ENCODE measurements around the gene SORCS2. TPM values are rescaled to one million over a fixed set of nuclear protein-coding genes. Genes with fewer than 3 reads are reported as not detected.

SORCS2 gene
- total RNA-seq, 3 donors from 2014 or later, result 0.66 to 1.3 (median 0.80) TPM

- Histone ChIP-seq H3K27me3 (no peaks in the 10 kb centered on the region), H3K36me3 (no peaks in the 10 kb centered on the region), H3K4me1 (no peaks in the 10 kb centered on the region), H3K4me3 (no peak overlapping the region), H3K27ac (no peak overlapping the region), H3K9me3 (peaks cover 3 to 4% of the 10 kb centered on the region in 2 donors)
- no peak for DNase-seq (ENCODE audit: low spot score in 2 of 2)
- TF ChIP-seq POLR2AphosphoS5 (IDR thresholded peaks at IDR 0.05) (no peak), CTCF (IDR thresholded peaks at IDR 0.05) (no peak), POLR2A (IDR thresholded peaks at IDR 0.05) (no peak)
- intact Hi-C loops (cut with DNase I; ENCODE audit: low total_unique reads), result no loop called here
Observed at GRCh38 chr4:7536876-7537275, 344.5 kb downstream of the SORCS2 start.

- Histone ChIP-seq H3K4me1 (no peaks in the 10 kb centered on the region), H3K9me3 (peaks cover 3 to 4% of the 10 kb centered on the region in 2 donors), H3K36me3 (no peaks in the 10 kb centered on the region), H3K27ac (no peak overlapping the region), H3K4me3 (no peak overlapping the region), H3K27me3 (no peaks in the 10 kb centered on the region)
- TF ChIP-seq POLR2AphosphoS5 (IDR thresholded peaks at IDR 0.05), result no peak
- TF ChIP-seq CTCF (IDR thresholded peaks at IDR 0.05), result no peak
- no peak for TF ChIP-seq POLR2A (IDR thresholded peaks at IDR 0.05)
- no peak for DNase-seq (ENCODE audit: low spot score in 2 of 2)
- intact Hi-C loops (cut with DNase I; ENCODE audit: low total_unique reads), result no loop called here
Observed at GRCh38 chr4:7537853-7538400, 345.6 kb downstream of the SORCS2 start.

GRCh38 chr4:7538518-7538917 lies 346.2 kb downstream of the SORCS2 start:
- DNase-seq (ENCODE audit: low spot score in 2 of 2), result no peak
- TF ChIP-seq POLR2A (IDR thresholded peaks at IDR 0.05) (no peak), POLR2AphosphoS5 (IDR thresholded peaks at IDR 0.05) (no peak), CTCF (IDR thresholded peaks at IDR 0.05) (no peak)
- peaks cover 3 to 4% of the 10 kb centered on the region in 2 donors for H3K9me3 ChIP-seq
- no peak overlapping the region for H3K4me3 ChIP-seq
- H3K27ac ChIP-seq, result no peak overlapping the region
- intact Hi-C loops (cut with DNase I; ENCODE audit: low total_unique reads), result no loop called here
- no peaks in the 10 kb centered on the region for H3K27me3 ChIP-seq
- H3K36me3 ChIP-seq, result no peaks in the 10 kb centered on the region
- H3K4me1 ChIP-seq, result no peaks in the 10 kb centered on the region

- Histone ChIP-seq H3K27me3 (no peaks in the 10 kb centered on the region), H3K27ac (no peak overlapping the region), H3K36me3 (no peaks in the 10 kb centered on the region), H3K4me3 (no peak overlapping the region), H3K9me3 (peaks cover 3 to 4% of the 10 kb centered on the region in 2 donors), H3K4me1 (no peaks in the 10 kb centered on the region)
- TF ChIP-seq POLR2AphosphoS5 (IDR thresholded peaks at IDR 0.05), result no peak
- TF ChIP-seq CTCF (IDR thresholded peaks at IDR 0.05), result no peak
- intact Hi-C loops (cut with DNase I; ENCODE audit: low total_unique reads), result no loop called here
- DNase-seq (ENCODE audit: low spot score in 2 of 2), result no peak
Observed at GRCh38 chr4:7539186-7539585, 346.8 kb downstream of the SORCS2 start.

GRCh38 chr4:7539659-7540058 lies 347.3 kb downstream of the SORCS2 start:
- no peaks in the 10 kb centered on the region for H3K27me3 ChIP-seq
- DNase-seq (ENCODE audit: low spot score in 2 of 2), result no peak
- intact Hi-C loops (cut with DNase I; ENCODE audit: low total_unique reads), result no loop called here
- no peak overlapping the region for H3K27ac ChIP-seq
- H3K4me1 ChIP-seq, result no peaks in the 10 kb centered on the region
- H3K9me3 ChIP-seq, result peaks cover 1 to 4% of the 10 kb centered on the region in 2 donors
- TF ChIP-seq POLR2AphosphoS5 (IDR thresholded peaks at IDR 0.05) (no peak), POLR2A (IDR thresholded peaks at IDR 0.05) (no peak), CTCF (IDR thresholded peaks at IDR 0.05) (no peak)
- no peak overlapping the region for H3K4me3 ChIP-seq
- no peaks in the 10 kb centered on the region for H3K36me3 ChIP-seq

All from breast epithelium (tissue), 4 donors.